Prostate gland (tissue), 2 donors: ENCODE data around the gene RGPD8.

Experiments
- POLR2A ChIP-seq: fragments of 450-650 bp; IDR thresholded peaks from one replicate; pipeline ENCODE4 v1.6.1; 2016; ENCODE audit warnings: antibody characterized with exemption, mild to moderate bottlenecking
- POLR2AphosphoS5 ChIP-seq: sonication (generic); formaldehyde crosslinking; IDR thresholded peaks from one replicate; pipeline ENCODE4 v1.6.1; 2017; ENCODE audit warnings: antibody characterized with exemption
- TF ChIP-seq, protein P1 (sequence below), 4 experiments: fragments of 200-600 bp in 2 of 4; fragments of 450-650 bp in 2 of 4; sonication (generic) in 2 of 4; IDR thresholded peaks; 1 replicate in 3 of 4; 2 replicates in 1 of 4; pipeline ENCODE4 v1.5.1; 2016 to 2019; ENCODE audit warnings: antibody characterized with exemption in 4 of 4, mild to moderate bottlenecking in 2 of 4, moderate library complexity in 2 of 4

DNA sequence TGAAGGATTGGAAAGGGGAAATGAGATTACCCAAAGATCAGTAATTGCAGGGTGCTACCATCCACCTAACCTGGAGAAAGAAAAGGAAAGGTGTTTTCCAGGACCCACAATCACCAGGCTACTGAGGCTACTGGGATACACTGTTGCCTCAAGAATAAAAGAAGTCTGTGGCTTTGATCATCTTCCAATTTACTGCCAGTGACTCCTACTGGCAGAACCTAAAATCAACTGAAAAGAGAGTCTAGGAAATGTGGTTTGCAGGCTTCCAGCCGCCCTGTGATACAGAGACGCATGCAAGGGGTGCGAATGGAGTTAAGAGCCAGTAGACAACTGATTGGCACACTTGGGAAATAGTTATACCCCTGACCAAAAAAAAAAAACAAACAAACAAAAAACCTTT lies 31.9 kb upstream of the RGPD8 start:
- TF ChIP-seq, protein P1, sequence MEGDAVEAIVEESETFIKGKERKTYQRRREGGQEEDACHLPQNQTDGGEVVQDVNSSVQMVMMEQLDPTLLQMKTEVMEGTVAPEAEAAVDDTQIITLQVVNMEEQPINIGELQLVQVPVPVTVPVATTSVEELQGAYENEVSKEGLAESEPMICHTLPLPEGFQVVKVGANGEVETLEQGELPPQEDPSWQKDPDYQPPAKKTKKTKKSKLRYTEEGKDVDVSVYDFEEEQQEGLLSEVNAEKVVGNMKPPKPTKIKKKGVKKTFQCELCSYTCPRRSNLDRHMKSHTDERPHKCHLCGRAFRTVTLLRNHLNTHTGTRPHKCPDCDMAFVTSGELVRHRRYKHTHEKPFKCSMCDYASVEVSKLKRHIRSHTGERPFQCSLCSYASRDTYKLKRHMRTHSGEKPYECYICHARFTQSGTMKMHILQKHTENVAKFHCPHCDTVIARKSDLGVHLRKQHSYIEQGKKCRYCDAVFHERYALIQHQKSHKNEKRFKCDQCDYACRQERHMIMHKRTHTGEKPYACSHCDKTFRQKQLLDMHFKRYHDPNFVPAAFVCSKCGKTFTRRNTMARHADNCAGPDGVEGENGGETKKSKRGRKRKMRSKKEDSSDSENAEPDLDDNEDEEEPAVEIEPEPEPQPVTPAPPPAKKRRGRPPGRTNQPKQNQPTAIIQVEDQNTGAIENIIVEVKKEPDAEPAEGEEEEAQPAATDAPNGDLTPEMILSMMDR (IDR thresholded peaks at IDR 0.05): no peak
- TF ChIP-seq POLR2A (no peak), POLR2AphosphoS5 (no peak)
